H9 (cell line): ENCODE results near the gene FIGNL2. TPM values are rescaled to one million over a fixed set of nuclear protein-coding genes. Genes with fewer than 3 reads are reported as not detected.
"Not testable (repeated sequence)": the region's sequence is repeated elsewhere in the genome, so short reads cannot be mapped to it uniquely, and the experiment has no call there.

ENCODE experiments used
- DNase-seq: peaks from one replicate; pipeline ENCODE4 v3.0.0-alpha.2; 2017
- H2AFZ ChIP-seq: one replicate; pipeline ENCODE4 v1.6.1; 2013; ENCODE audit warnings: mild to moderate bottlenecking, low read length, control low read depth, moderate library complexity
- H2AK5ac ChIP-seq: 2 replicates; pipeline ENCODE4 v1.6.1; 2013; ENCODE audit warnings: low read length, control low read depth, mixed read lengths; ENCODE audit not compliant: insufficient read length
- H2BK120ac ChIP-seq: one replicate; pipeline ENCODE4 v1.6.1; 2013; ENCODE audit warnings: low read depth, mild to moderate bottlenecking, low read length, control low read depth, inconsistent platforms; ENCODE audit not compliant: poor library complexity, severe bottlenecking
- H2BK12ac ChIP-seq: 2 replicates; pipeline ENCODE4 v1.6.1; 2013; ENCODE audit warnings: low read length, control low read depth, mixed read lengths, low read depth; ENCODE audit not compliant: insufficient read length
- H2BK15ac ChIP-seq: 2 replicates; pipeline ENCODE4 v1.6.1; 2013; ENCODE audit warnings: low read depth, low read length, control low read depth
- H2BK20ac ChIP-seq: one replicate; pipeline ENCODE4 v1.6.1; 2013; ENCODE audit warnings: low read depth, mild to moderate bottlenecking, low read length, control low read depth, inconsistent platforms; ENCODE audit not compliant: poor library complexity, severe bottlenecking
- H2BK5ac ChIP-seq: 2 replicates; pipeline ENCODE4 v1.6.1; 2013; ENCODE audit warnings: low read length, control low read depth, mixed read lengths; ENCODE audit not compliant: insufficient read length
- H3K14ac ChIP-seq: 2 replicates; pipeline ENCODE4 v1.6.1; 2013; ENCODE audit warnings: low read length, control low read depth; ENCODE audit not compliant: insufficient read depth
- H3K18ac ChIP-seq: 2 replicates; pipeline ENCODE4 v1.6.1; 2013; ENCODE audit warnings: low read depth, mild to moderate bottlenecking, mixed read lengths, low read length, control low read depth; ENCODE audit not compliant: insufficient read length
- H3K23ac ChIP-seq: 2 replicates; pipeline ENCODE4 v1.6.1; 2013; ENCODE audit warnings: low read length, control low read depth, mixed read lengths, low read depth; ENCODE audit not compliant: insufficient read length
- H3K23me2 ChIP-seq: 2 replicates; pipeline ENCODE4 v1.6.1; 2013; ENCODE audit warnings: low read depth, mild to moderate bottlenecking, mixed read lengths, low read length, control low read depth; ENCODE audit not compliant: insufficient read length, poor library complexity, severe bottlenecking
- H3K27ac ChIP-seq: 2 replicates; pipeline ENCODE4 v1.5.1; 2013; ENCODE audit warnings: low read length, control low read depth, mixed read lengths, low read depth; ENCODE audit not compliant: insufficient read length
- H3K27me3 ChIP-seq: 2 replicates; pipeline ENCODE4 v1.6.1; 2013; ENCODE audit warnings: low read length, control low read depth, inconsistent platforms; ENCODE audit not compliant: insufficient read depth
- H3K4ac ChIP-seq: 2 replicates; pipeline ENCODE4 v1.6.1; 2013; ENCODE audit warnings: low read depth, mild to moderate bottlenecking, control low read depth, inconsistent platforms, low read length, moderate library complexity
- H3K4me1 ChIP-seq: 2 replicates; pipeline ENCODE4 v1.6.1; 2013; ENCODE audit warnings: low read length, control low read depth, inconsistent platforms; ENCODE audit not compliant: insufficient read depth
- H3K4me2 ChIP-seq: 2 replicates; pipeline ENCODE4 v1.6.1; 2013; ENCODE audit warnings: low read length, control low read depth, mixed read lengths; ENCODE audit not compliant: insufficient read length, insufficient read depth
- H3K56ac ChIP-seq: 2 replicates; pipeline ENCODE4 v1.6.1; 2013; ENCODE audit warnings: low read depth, mild to moderate bottlenecking, mixed read lengths, low read length, control low read depth; ENCODE audit not compliant: insufficient read length
- H3K79me1 ChIP-seq: 2 replicates; pipeline ENCODE4 v1.6.1; 2013; ENCODE audit warnings: low read depth, mild to moderate bottlenecking, moderate library complexity, low read length, control low read depth, inconsistent platforms; ENCODE audit not compliant: insufficient read depth, poor library complexity, severe bottlenecking
- H3K79me2 ChIP-seq: 2 replicates; pipeline ENCODE4 v1.6.1; 2013; ENCODE audit warnings: low read length, control low read depth, inconsistent platforms; ENCODE audit not compliant: insufficient read depth
- H3K9ac ChIP-seq: 2 replicates; pipeline ENCODE4 v1.6.1; 2013; ENCODE audit warnings: low read length, control low read depth, mixed read lengths; ENCODE audit not compliant: insufficient read length; ENCODE audit errors: extremely low read depth
- H3K9me3 ChIP-seq: one replicate; pipeline ENCODE4 v1.6.1; 2013; ENCODE audit warnings: low read depth, low read length, inconsistent platforms; ENCODE audit not compliant: control insufficient read depth
- H3T11ph ChIP-seq: one replicate; pipeline ENCODE4 v1.6.1; 2013; ENCODE audit warnings: mild to moderate bottlenecking, low read length, control low read depth, inconsistent platforms
- H4K20me1 ChIP-seq: one replicate; pipeline ENCODE4 v1.6.1; 2013; ENCODE audit not compliant: control insufficient read depth, insufficient read length, insufficient read depth
- H4K5ac ChIP-seq: 2 replicates; pipeline ENCODE4 v1.6.1; 2013; ENCODE audit warnings: low read depth, mild to moderate bottlenecking, mixed read lengths, low read length, control low read depth; ENCODE audit not compliant: insufficient read length
- H4K8ac ChIP-seq: replicated peaks from 2 replicates; pipeline ENCODE4 v1.6.1; 2013; ENCODE audit warnings: low read length, control low read depth, mixed read lengths, low read depth; ENCODE audit not compliant: insufficient read length
- H4K91ac ChIP-seq: 2 replicates; pipeline ENCODE4 v1.6.1; 2013; ENCODE audit warnings: low read depth, mild to moderate bottlenecking, moderate library complexity, mixed read lengths, low read length, control low read depth; ENCODE audit not compliant: insufficient read length
- H3K27ac Mint-ChIP-seq, 3 experiments: 2 replicates in 2 of 3; 3 replicates in 1 of 3; pipeline ENCODE4 v1.8.0; 2020 to 2021; ENCODE audit warnings: mixed read lengths in 3 of 3, mild to moderate bottlenecking in 1 of 3, moderate library complexity in 1 of 3
- H3K27me3 Mint-ChIP-seq: 2 replicates; pipeline ENCODE4 v1.8.0; 2021; ENCODE audit warnings: low read depth, mild to moderate bottlenecking, moderate library complexity, mixed read lengths
- H3K36me3 Mint-ChIP-seq, 3 experiments: 2 replicates in 2 of 3; 3 replicates in 1 of 3; pipeline ENCODE4 v1.8.0; 2020 to 2021; ENCODE audit warnings: low read depth in 3 of 3, mixed read lengths in 3 of 3; ENCODE audit not compliant: insufficient read depth in 1 of 3
- H3K4me1 Mint-ChIP-seq, 2 experiments: 2 replicates each; pipeline ENCODE4 v1.8.0; 2020; ENCODE audit warnings: mixed read lengths in 2 of 2
- H3K4me3 Mint-ChIP-seq, 2 experiments: 2 replicates in 1 of 2; 3 replicates in 1 of 2; pipeline ENCODE4 v1.8.0; 2020 to 2021; ENCODE audit warnings: mild to moderate bottlenecking in 2 of 2, mixed read lengths in 2 of 2, moderate library complexity in 1 of 2
- H3K9me3 Mint-ChIP-seq, 2 experiments: 2 replicates in 1 of 2; 3 replicates in 1 of 2; pipeline ENCODE4 v1.8.0; 2020; ENCODE audit warnings: mild to moderate bottlenecking in 2 of 2, mixed read lengths in 2 of 2, moderate library complexity in 1 of 2
- WGBS: extraction: QIAGEN DNeasy Blood & Tissue Kit; methylation state at CpG from one replicate; pipeline ENCODE4 v1.1.7; 2013; ENCODE audit warnings: missing lambda C conversion rate, low lambda C conversion rate, mixed read lengths; ENCODE audit not compliant: insufficient read length; ENCODE audit errors: extremely low coverage; 5-methylcytosine and 5-hydroxymethylcytosine counted together
- total RNA-seq: library from RNA; stranded (reverse); gene quantifications from 2 replicates; pipeline ENCODE4 v1.2.1, GENCODE V29; 2021
- TF ChIP-seq, protein P1 (sequence below): fragments of 200-600 bp; sonication (generic); conservative IDR thresholded peaks from 3 replicates; pipeline ENCODE4 v1.8.0; 2021; ENCODE audit warnings: antibody characterized with exemption, mild to moderate bottlenecking

FIGNL2 gene
- total RNA-seq, 1 experiment from 2014 or later, result 19.7 TPM

DNA sequence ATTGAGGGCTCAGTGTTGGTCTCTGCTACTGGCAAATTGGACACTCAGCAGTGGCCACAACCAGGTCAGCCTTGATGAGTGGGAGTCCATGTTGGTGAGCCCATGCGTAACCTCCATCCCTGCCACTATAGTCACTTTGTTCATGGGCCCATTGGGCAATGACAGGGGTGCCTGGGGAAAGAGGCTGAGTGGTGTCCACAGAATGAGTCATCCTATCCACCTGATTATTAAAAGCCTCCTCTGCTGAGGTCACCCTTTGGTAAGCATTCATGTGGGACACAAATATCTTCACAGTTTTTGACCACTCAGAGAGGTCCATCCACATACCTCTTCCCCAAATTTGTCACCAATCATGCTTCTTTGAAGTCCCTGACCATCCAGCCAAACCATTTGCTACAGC lies 50.0 kb downstream of the FIGNL2 start:
- Histone ChIP-seq H3K9ac (no peak overlapping the region), H2AFZ (no peak overlapping the region), H2BK120ac (no peak overlapping the region), H3T11ph (no peak overlapping the region), H2AK5ac (no peak overlapping the region), H2BK12ac (no peak overlapping the region), H3K27me3 (no peaks in the 10 kb centered on the region), H3K9me3 (no peaks in the 10 kb centered on the region), H3K23me2 (no peaks in the 10 kb centered on the region), H3K79me2 (no peaks in the 10 kb centered on the region), H3K4me2 (no peak overlapping the region), H3K27ac (no peak overlapping the region), H3K23ac (no peak overlapping the region), H3K18ac (no peak overlapping the region), H3K14ac (no peak overlapping the region), H2BK15ac (no peak overlapping the region), H3K4me1 (no peaks in the 10 kb centered on the region), H2BK20ac (no peak overlapping the region), H3K4ac (no peak overlapping the region), H3K79me1 (no peaks in the 10 kb centered on the region), H3K56ac (no peak overlapping the region), H4K91ac (no peak overlapping the region), H4K20me1 (no peaks in the 10 kb centered on the region), H4K8ac (no peak overlapping the region), H4K5ac (no peak overlapping the region), H2BK5ac (no peak overlapping the region)
- Mint-ChIP-seq H3K27ac (no peak overlapping the region; a peak in 1 of 7 replicates), H3K4me3 (no peak overlapping the region), H3K9me3 (no peaks in the 10 kb centered on the region), H3K4me1 (peaks cover 14 to 18% of the 10 kb centered on the region in 2 experiments), H3K27me3 (no peaks in the 10 kb centered on the region), H3K36me3 (peaks cover 22 to 51% (median 27%) of the 10 kb centered on the region in 3 experiments; a peak in 6 of 7 replicates)
- TF ChIP-seq, protein P1, sequence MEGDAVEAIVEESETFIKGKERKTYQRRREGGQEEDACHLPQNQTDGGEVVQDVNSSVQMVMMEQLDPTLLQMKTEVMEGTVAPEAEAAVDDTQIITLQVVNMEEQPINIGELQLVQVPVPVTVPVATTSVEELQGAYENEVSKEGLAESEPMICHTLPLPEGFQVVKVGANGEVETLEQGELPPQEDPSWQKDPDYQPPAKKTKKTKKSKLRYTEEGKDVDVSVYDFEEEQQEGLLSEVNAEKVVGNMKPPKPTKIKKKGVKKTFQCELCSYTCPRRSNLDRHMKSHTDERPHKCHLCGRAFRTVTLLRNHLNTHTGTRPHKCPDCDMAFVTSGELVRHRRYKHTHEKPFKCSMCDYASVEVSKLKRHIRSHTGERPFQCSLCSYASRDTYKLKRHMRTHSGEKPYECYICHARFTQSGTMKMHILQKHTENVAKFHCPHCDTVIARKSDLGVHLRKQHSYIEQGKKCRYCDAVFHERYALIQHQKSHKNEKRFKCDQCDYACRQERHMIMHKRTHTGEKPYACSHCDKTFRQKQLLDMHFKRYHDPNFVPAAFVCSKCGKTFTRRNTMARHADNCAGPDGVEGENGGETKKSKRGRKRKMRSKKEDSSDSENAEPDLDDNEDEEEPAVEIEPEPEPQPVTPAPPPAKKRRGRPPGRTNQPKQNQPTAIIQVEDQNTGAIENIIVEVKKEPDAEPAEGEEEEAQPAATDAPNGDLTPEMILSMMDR, result no peak
- no peak for DNase-seq
- no CpG with 5 or more reads among the region's 1 CpG for WGBS

DNA sequence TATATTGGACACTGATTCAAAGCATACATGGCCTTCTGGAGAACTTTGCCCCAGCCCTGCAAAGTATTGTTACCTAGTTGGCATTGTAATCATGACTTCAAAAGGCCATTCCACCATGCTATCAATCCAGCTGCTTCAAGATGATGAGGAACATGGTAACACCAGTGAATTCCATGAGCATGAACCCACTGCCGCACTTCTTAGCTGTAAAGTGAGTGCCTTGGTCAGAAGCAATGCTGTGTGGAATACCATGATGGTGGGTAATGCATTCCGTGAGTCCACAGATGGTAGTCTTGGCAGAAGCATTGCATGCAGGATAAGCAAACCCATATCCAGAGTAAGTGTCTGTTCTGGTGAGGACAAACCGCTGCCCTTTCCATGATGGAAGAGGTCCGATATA lies 50.5 kb downstream of the FIGNL2 start:
- not testable (repeated sequence) for H3K9me3 Mint-ChIP-seq, H4K20me1 ChIP-seq, H3K23me2 ChIP-seq, H3K18ac ChIP-seq, H2BK20ac ChIP-seq, H2BK12ac ChIP-seq, H3K4me2 ChIP-seq, H3K27ac ChIP-seq, H2BK5ac ChIP-seq, H3K9ac ChIP-seq, H3K79me1 ChIP-seq, H2AK5ac ChIP-seq, H3K27ac Mint-ChIP-seq, H2AFZ ChIP-seq, H3K23ac ChIP-seq, H3T11ph ChIP-seq, H3K27me3 Mint-ChIP-seq, H3K79me2 ChIP-seq, H3K4me3 Mint-ChIP-seq, DNase-seq, H3K14ac ChIP-seq, H3K56ac ChIP-seq, H4K5ac ChIP-seq, H2BK15ac ChIP-seq, H4K91ac ChIP-seq, H3K4ac ChIP-seq, H3K4me1 ChIP-seq, H3K9me3 ChIP-seq, H2BK120ac ChIP-seq, H3K27me3 ChIP-seq, H4K8ac ChIP-seq
- WGBS, result no CpG with 5 or more reads among the region's 4 CpGs
- H3K4me1 Mint-ChIP-seq, result peaks cover 14 to 18% of the 10 kb centered on the region in 2 experiments
- H3K36me3 Mint-ChIP-seq, result peaks cover 26 to 56% (median 32%) of the 10 kb centered on the region in 3 experiments; a peak in 6 of 7 replicates
